ENCODE results near the gene TMC6. TPM values are rescaled to one million over a fixed set of nuclear protein-coding genes. Genes with fewer than 3 reads are reported as not detected.

Gene TMC6
- total and polyA plus RNA-seq, 2 experiments from 2014 or later = 50.0 to 72.2 TPM

DNA sequence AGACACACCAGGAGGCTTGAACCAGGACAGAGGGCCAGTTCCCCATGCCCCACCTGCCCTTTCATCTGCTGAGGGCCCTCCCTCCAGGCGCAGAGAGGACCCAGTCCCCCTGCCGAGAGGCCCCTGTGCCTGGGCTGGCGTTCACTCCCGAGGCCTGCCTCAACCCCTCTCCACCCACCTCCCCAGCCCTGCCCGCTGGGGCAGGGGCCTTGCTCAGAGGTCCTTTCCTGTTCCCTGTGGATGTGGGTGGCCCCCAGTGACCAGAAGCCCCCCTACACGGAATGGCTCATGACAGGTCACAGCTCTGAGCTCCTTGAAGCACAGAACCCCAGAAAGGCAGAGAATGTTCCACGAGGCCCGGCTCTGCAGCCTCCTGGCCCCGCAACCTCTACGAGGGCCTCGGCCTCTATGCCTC is 6.7 kb downstream of the TMC6 start (continued):
- TF ChIP-seq ZNF462 (CRISPR knock-in tag; IDR thresholded peaks at IDR 0.05) = no peak
- TF ChIP-seq, protein P1, sequence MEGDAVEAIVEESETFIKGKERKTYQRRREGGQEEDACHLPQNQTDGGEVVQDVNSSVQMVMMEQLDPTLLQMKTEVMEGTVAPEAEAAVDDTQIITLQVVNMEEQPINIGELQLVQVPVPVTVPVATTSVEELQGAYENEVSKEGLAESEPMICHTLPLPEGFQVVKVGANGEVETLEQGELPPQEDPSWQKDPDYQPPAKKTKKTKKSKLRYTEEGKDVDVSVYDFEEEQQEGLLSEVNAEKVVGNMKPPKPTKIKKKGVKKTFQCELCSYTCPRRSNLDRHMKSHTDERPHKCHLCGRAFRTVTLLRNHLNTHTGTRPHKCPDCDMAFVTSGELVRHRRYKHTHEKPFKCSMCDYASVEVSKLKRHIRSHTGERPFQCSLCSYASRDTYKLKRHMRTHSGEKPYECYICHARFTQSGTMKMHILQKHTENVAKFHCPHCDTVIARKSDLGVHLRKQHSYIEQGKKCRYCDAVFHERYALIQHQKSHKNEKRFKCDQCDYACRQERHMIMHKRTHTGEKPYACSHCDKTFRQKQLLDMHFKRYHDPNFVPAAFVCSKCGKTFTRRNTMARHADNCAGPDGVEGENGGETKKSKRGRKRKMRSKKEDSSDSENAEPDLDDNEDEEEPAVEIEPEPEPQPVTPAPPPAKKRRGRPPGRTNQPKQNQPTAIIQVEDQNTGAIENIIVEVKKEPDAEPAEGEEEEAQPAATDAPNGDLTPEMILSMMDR (conservative IDR thresholded peaks at IDR 0.05; ENCODE audit: low read depth in 2 of 2) = no peak
- TF ChIP-seq POLR2AphosphoS5 (IDR thresholded peaks at IDR 0.05; ENCODE audit: low read depth) = no peak
- no peak for TF ChIP-seq CREB1 (CRISPR knock-in tag; IDR thresholded peaks at IDR 0.05; ENCODE audit: low read depth)
- TF ChIP-seq EZH2 (IDR thresholded peaks at IDR 0.05; ENCODE audit: low read depth, unreplicated experiment) = no peak
- TF ChIP-seq, protein P2, sequence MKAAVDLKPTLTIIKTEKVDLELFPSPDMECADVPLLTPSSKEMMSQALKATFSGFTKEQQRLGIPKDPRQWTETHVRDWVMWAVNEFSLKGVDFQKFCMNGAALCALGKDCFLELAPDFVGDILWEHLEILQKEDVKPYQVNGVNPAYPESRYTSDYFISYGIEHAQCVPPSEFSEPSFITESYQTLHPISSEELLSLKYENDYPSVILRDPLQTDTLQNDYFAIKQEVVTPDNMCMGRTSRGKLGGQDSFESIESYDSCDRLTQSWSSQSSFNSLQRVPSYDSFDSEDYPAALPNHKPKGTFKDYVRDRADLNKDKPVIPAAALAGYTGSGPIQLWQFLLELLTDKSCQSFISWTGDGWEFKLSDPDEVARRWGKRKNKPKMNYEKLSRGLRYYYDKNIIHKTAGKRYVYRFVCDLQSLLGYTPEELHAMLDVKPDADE (IDR thresholded peaks at IDR 0.05) = no peak
- TF ChIP-seq EZH2phosphoT487 (IDR thresholded peaks at IDR 0.05; ENCODE audit: unreplicated experiment) = no peak
